ENCODE measurements around the gene MSMB.
"Not testable (repeated sequence)": the region's sequence is repeated elsewhere in the genome, so short reads cannot be mapped to it uniquely, and the experiment has no call there.

MSMB gene, protein sequence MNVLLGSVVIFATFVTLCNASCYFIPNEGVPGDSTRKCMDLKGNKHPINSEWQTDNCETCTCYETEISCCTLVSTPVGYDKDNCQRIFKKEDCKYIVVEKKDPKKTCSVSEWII

DNA sequence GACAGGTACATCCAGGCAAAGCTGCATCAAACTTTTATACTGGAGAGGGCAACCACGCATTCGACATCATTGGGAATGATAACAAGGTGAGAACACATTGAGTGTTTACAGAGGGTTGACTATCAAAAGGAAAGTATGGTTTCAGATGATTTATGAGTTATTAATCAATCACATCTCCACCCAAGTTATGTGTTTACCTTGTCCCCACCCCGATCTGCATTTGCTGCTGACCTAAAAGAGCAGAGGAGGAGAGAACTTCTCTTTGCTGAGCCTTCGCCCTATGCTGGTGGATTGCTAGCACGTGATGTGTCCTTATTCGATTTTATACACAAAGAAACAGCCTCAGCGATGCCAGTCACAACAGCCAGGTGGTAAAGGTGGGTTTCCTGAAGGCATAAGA, at the start of gene MSMB:
Gene MSMB (minus strand): TSS at position 9 of the 400 bp plus-strand sequence. CDS start 32 bp downstream, outside the sequence.
- DNase-seq = no peak

DNA sequence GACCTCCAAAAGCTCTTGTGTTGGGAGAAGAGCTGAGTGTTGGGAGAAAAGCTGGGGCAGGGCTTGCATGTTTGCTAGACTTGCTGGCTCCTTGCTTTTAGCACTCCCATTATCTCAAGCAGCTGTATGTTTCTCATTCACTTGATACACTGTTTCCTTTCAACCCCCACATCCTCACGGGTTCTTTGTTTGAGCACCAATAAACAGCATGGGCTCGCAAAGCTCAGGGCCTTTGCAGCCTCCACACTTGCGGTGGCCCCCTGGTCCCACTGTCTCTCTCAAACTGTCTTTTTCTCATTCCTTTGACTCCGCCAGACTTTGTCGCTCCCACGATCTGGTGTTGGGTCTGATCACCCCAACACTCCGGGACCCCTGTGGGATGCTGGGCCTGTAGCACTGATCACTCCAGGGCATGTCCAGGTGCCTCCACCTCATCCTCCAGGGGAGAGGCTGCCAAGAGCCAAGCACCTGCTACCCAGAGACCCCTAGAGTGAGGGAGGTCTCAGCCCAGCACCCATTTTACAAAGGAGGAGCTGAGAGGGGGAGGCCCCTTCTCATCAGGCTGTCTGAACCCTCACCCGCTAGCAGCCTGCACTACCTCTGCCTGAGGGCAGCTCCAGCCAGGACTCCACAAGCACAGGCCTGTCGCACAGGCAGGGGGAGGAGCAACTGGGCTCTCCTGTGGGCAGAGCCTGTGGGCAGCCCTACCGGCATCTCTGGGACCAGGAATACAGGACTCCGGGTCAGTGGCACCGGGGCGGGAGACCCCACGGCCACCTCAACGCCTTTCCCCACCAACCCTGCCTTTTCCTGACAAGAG, 49.1 kb upstream of the MSMB start:
- peak; percentile 67 for DNase-seq

DNA sequence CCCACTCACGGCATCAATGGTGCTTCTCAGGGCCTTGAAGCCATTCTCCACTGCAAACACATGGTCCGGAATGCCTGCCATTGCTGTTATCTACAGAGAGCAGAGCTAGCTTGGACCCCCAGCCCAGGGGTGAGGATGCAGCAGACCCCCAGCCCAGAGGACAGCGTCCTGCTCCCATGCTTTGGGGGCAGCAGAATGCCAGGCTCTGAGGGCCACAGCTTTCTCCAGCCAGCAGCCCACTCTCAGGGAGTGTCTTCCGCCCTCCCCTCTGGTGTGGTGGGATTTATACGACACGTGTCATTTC, 48.1 kb upstream of the MSMB start:
- no peak for DNase-seq

DNA sequence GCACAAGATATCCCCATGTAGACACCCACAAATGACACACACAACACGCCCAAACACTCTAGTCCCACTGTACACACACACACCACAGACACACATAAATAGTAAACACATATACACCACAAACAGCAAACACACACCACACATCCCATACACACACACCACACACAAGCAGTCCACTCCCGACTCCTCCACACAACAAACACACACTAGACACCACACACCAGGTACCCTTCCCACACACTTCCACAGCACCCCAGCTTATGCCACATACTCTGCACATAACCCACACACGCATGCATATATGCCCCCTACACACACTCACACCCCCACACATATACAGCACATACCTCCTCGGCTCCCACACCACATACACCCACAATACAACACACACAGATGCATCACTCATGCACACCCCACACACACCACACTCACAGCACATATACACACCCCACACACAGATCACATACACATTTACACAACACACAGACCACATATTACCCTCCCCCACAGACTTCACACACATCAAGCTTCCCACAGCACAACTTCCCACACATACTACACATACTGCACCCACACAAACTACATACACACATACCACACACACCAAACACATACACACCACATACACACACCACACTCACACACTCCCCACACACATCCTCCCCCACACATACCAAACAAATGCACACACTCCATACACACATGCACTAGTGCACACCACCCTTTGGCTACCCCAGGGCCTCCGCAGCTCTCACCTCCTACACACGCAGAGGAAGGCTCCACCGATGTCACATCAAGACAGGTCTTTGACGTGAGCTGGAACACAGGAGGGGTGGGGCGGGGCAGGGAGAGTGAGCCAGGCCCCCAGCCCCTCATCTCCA, 47.5 kb upstream of the MSMB start:
- not testable (repeated sequence) for DNase-seq

DNA sequence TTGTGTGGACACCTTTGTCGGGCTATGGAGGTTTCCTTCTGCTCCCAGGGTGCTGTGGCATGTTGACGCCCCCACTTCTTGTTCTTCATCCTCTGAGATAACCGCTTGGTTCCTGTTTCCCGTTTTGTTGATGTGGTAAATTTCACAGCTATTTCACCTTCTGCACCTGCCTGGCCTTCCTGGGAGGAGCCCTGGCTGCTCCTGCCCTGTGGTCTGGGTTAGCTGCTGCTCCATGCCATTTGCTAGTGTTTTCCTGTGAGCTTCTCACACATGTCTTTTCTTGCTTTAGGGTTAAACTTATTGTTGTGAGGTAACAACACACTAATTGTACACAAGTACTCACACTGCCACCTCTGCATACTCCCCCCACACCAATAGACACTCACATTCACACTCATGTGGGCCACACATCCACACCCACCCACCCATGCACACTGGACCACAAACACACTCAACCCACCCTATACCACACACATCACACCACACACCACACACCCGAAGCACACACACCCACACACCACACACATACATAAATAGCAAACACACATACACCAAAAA, 46.5 kb upstream of the MSMB start:
- DNase-seq = no peak

DNA sequence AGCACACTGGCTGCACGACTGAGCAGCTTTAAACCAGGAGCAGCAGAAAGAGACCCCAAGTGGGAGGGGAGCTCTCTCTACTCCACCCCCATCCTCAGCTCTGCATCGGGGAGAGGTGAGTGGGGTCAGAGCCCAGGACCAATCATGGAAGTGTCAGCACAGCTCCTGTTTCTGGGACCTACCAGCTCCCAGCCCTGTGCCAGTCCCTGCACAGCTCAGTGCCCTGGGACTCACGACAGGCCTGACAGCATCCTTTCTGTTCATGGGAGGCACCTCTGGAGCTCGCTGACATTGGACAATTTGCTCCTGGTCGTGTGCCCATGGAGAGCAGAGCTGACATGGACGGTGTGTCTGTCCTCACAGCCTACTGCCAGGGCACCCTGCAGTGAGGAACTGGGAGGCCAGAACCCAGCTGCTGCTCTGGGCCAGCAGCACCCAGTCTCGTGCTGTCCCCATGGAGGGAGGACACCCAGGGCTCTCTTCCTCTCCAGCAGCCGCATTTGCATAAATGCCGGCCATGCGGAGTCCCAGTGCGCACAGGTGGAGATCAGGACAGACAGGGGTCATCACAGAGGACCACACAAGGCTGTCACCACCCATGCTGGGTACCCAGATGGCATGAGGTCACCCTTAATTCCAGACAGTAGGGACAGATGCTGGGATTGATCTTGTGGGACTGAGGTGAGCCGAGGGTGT, 45.9 kb upstream of the MSMB start:
- no peak for DNase-seq

DNA sequence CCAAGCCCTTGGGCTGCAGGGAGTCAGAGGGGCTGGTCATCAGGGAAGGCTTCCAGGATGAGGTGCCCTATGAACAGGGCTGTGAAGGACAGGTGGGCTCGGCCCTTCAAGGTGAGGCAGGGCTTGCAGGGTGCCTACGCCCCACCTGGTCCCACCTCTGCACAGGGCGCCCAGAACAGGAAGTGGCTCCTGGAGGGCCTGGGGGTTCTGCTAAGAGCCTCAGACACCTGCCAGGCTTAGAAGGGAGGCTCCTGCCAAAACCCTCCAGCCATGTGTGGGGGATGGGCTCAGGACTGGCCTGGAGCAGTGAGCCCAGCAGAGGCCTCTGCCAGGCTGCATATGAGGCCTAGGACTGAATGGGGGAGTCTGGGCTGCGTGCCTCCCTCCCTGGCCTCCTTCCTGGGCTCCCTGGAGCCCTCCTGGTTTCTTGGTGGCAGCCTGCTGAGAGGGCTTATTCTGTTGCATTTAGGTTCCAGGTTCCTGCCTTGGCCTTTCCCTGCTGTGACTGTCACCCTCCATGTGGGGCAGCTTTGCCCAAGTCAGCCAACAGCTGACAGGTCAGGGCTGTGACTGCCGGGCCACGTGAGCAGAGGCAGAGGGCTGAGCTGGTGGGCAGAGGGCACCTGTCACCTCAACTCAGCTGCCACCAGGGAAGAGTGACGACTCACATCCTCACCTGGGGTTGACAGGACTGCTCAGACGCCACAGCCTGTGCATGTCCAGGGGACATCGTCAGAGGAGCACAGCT, 45.2 kb upstream of the MSMB start:
- peak; percentile 68 for DNase-seq

DNA sequence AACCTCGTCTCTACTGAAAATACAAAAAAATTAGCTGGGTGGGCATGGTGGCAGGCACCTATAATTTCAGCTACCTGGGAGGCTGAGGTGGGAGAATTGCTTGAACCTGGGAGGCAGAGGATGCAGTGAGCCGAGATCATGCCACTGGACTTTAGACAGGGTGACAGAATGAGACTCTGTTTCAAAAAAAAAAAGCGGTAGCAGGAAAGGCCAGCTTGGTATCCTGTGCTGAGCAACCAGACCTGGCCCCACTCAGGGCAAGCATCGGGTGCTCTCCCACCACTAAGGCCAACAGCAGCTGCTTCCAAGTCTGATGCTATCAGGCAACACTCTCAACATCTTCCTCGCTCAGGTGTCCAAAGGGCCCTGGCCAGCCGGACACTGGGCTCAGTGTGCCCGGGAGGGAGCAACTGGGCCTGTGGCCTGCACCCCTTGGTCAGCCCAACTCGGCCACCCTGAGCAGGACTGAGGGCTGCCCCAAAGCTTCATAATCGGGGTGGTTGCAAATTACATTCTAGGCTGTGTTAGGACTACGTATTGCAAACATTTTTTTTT, 44.3 kb upstream of the MSMB start:
- DNase-seq = no peak

DNA sequence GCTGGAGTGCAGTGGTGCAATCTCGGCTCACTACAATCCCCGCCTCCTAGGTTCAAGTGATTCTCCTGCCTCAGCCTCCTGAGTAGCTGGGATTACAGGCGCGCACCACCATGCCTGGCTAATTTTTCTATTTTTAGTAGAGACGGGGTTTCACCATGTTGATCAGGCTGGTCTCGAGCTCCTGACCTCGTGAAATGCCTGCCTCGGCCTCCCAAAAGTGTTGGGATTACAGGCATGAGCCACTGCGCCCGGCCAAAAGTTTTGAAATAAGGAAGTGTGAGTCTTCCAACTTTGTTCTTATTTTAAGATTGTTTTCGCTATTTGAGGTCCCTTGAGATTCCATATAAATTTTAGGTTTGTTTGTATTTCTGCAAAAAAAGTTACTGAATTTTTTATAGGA, 41.3 kb upstream of the MSMB start:
- not testable (repeated sequence) for DNase-seq

DNA sequence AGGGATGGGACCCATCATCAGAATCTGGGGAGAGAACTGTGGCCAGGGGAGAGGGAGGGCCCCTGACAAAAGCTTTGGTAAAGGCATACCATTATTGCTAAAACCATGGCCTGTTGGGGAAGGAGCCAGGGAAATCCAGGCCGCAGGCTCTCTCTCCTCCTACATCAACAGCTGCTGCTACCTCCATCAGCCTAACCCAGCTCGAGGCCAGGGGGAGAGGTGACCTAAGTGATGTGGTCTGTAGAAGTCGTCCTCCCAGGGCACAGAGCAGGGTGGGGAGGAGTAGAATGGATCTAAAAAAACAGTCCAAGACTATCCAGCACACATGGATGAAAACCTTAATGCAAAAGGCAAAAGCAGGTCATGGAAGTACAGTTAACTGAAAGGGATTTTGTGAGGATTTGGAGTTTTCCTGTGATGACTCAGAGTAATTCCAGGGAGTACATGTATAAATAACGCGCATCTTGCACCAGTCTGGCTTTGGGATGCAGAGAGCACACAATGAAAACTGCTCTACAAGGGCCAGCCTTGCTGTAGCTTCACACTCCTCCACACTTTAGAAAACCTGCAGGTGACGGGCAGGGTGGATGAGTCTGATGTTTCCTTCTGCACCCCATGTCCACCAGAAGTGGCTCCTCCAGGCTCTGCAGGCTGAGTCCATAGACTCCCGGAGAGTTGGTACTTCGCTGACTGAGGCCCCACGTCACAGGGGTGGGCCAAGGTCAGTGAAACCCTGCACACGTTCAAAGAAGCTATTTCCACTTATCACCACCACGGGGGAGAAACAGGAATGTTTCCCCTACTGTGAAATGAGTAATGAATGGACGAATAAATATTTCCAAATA, 38.5 kb upstream of the MSMB start:
- DNase-seq = no peak

DNA sequence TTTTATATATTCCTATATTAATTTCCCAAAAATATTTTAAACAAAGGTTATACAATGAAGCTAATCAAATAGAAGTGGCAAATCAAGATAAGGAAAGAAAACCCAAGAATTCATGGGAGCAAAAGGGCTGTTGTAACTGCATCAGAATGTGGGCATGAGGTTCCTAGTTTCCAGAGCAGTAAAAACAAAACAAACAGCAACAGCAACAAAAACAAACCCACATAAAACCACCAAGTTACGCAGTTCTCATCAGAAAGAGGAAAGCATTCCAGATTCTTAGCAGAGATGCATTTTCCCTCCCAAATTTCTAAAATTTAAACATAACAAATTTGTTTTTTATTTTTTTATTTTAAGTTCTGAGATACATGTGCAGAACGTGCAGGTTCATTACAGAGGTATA, 34.8 kb upstream of the MSMB start:
- no peak for DNase-seq

DNA sequence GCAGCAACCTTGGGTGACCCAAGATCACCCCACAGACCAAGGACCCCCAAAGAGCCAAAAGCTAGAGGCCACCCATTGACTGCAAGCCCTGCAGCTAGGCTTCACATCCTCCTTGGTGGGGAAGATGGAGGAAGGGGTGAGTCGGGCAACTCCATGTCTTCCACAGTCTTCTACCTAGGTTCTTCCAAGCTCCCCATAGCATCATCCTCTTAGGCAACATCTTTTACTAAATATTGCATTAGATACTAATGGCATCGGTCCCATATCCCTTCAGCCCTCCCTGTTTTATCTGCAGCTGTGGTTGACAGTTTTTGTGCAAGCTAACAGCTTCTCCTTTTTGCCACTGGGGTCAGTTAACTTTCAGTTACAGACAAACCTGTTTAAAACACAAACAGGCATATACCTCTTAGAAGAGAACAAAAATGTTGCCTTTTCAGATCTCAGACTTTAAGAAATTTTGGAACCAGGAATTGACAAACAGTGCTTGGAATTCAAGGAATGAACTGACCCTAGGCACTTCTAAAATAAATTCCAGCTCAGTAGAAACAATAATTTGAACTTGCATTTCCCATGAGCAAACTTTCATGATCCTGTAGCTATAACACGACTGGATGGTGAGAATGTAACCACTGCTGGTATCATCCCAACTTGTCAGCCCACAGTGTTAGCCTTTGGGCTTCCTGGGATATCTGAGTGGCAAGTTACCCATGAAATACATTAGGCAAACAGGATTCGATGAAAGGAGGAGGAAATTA, 33.9 kb upstream of the MSMB start:
- no peak for DNase-seq

DNA sequence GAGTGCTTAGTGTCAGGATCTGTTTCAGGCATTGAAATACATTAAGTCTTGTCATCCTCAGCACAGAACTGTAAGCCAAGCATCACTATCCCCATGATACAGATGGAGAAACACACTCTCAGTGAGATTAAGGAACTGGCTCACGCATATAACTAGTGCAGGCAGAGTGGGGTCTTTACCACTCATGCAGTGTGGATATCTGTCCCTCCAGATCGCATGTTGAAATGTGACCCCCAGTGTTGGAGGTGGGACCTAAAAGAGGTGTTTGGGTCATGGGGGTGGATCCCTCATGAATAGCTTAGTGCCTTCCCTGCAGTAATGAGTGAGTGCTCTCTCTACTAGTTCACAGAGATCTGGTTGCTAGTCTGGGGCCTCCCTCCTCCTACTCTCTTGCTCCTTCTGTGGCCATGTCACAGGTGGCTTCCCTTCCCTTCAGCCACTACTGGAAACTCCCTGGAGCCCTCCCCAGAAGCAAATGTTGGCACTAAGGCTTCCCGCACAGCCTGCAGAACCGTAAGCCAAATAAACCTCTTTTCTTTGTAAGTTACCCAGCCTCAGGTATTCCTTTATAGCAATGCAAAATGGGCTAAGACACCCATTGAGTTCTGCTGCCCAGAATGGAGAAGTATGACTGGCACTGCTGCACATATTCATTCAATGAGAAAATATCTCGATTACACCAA, 31.8 kb upstream of the MSMB start:
- DNase-seq = no peak

DNA sequence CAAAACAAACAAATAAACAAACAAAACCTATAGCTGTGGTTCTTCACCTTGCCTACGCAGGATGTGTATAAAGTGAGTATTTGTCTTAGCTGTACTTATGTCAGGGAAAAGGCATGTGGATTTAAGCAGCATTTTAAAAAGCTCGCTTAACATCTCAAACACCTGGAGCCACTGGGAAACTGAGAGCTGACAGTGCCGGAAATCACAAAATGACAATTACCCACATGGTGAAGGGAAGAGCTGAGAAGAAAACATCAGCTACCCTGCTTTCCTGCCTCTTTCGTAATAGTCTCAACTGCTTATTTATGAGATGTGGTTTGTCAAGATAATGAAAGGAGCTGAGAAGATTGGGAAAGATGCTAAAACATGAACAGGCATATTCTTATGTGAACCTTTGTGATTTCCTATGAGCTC, 31.1 kb upstream of the MSMB start:
- no peak for DNase-seq

DNA sequence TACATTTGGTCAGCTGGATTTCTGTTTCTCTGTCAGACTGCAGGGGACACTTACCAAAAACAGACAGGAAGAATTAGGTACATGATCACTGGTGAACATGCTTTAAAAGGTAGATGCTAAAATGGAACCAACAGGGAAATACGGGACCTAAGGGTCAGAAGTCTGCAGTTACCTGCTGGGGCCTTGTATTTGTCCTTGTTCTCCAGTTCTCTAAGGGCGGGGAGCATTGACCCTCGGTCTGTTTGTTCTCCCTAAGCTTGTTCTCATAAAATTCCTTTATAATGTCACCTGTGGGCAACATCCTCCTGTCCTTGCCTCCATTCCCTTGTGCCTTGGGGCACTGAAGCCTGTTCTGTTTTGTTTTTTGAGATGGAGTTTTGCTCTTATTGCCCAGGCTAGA, 29.8 kb upstream of the MSMB start:
- no peak for DNase-seq

DNA sequence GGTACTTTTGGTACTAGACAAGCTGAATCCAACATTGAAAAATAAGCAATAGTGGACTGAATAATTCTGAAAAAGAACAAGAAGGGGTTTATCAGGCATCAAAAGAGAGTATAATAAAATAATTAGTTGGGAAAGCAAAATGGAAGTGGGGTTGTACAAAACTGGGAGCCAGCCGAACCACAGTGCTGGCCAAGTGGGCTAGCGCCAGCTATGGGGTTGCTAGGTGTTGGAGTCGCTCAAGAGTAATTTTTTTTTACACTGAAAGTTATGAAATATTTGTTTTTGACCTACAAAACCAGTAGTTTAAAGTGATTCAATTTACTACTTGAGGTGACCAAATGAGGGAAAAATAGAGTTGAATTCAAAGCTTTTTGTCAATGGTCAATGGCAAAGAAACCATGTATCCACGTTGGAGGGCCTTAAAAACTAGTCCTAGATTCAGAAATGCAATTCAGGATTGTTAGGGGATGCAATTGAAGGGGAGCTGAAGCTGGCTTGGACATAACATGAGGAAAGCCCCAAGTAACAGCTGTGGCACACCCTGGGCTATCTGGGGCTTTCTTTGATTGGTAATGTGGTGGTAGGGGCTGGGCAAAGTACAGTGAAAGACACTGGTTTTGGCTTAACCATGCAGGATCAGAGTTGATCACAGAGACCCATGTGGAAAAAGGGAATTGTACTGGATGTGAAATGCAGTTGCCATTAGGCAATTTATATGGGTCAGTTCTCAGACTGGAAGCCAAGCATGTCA, 28.3 kb upstream of the MSMB start:
- DNase-seq = no peak

DNA sequence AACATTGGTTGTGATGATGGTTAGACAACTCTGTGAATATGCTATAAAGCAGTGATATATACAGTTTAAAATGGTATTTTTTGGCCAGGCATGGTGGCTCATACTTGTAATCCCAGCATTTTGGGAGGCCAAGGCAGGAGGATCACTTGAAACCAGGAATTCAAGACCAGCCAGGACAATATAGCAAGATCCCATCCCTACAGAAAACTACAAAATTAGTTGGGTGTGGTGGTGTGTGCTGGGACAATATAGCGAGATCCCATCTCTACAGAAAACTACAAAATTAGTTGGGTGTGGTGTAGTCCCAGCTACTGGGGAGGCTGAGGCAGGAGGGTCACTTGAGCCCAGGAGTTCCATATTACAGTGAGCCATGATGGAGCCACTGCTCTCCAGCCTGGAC, 27.5 kb upstream of the MSMB start:
- DNase-seq = no peak

DNA sequence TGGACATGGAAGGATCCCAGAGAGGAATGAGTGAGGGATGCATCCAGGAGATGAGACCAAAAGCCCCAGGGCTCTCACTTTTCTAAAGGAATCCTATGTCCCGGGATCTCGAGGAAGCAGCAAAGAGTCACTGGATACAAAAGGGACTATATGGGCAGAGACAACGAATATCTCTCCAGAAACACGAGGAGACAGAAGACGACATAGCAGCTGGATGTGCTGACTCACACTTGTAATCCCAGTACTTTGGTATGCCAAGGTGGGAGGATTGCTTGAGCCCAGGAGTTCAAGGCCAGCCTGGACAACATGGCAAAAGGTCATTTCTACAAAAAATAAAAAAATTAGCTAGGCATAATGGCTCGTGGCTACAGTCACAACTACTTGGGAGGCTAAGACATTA, 24.7 kb upstream of the MSMB start:
- no peak for DNase-seq
